Activated T-cell treated with anti-CD3 and anti-CD28 coated beads for 1 hour (primary cell): ENCODE results near the gene TTLL1.
"Not testable (repeated sequence)": the region's sequence is repeated elsewhere in the genome, so short reads cannot be mapped to it uniquely, and the experiment has no call there.

Source experiments
- DNase-seq: peaks from one replicate; pipeline ENCODE4 v3.0.0-alpha.2; 2020; ENCODE audit warnings: low read depth

Gene TTLL1

DNA sequence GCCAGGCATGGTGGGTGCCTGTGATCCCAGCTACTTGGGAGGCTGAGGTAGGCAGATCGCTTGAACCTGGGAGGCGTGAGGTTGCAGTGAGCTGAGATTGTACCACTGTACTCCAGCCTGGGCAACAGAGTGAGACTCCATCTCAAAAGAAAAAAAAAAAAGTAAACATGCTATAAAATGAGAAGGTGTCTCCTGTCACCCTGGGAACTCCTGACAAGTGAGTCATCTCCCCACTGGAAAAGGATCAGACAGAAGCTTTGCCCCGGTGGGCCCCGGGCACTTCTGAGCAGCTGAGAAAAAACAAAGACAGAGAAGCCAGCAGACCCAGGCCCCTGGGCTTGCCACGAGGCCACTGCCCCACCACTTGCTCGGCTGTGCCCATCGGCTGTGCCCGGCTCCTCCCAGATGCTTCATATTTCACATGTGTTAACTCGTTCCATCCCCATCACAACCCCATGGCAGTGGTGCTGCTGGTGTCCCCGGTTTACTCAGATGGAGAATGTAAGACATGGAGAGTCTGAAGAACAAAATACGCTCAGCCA lies 22.3 kb downstream of the TTLL1 start:
- no peak for DNase-seq

DNA sequence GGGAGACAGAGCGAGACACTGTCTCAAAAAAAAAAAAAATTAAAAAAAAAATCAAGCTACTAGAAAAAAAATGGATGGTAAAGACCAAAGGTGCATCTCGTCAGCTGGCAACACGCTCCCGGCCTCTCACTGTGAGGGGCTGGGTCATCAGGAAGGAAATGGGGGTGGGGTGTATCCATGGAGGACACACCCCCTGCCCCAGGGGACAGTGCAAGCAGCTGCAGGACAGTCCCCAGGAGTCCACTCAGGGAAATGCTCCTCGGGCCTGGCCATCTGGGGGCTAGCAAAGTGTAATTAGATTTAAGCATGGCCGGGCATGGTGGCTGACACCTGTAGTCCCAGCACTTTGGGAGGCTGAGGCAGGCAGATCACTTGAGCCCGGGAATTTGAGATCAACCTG lies 23.1 kb downstream of the TTLL1 start:
- no peak for DNase-seq

DNA sequence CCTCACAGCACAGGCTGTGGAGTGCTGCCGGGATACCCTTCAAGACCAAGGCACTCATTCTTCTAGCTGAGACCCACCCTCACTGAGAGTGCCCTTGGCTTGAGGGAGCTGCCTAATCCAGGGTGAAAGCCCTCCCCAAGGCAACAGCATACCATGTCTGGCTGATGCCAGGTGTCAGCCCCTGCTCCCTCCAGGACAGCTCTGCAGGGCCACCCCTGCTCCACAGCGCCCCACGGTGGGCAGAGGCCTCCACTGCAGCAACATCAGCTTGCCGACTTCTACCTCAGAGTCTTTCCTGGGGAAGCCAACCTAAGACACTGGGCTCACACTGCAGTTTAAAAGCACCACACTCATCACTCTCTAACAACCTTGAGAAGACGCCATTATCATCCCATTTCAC lies 29.0 kb downstream of the TTLL1 start:
- peak; percentile 6 for DNase-seq

DNA sequence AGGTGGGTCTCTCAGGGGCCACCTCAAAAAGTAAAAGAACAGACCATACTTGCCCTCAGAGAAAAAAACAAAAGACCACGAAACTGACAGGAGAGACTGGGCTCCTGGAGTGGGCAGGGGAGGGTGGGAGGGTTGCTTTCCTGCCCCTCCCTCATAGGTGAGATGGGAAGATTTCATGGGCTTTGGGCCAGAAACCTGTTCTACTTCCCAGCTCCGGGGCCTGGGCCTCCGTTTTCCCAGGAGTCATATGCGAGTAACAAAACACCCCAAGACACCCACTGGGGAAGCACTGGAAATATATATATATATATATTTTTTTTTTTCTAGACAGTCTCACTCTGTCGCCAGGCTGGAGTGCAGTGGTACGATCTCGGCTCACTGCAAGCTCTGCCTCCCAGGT lies 31.6 kb downstream of the TTLL1 start:
- no peak for DNase-seq

DNA sequence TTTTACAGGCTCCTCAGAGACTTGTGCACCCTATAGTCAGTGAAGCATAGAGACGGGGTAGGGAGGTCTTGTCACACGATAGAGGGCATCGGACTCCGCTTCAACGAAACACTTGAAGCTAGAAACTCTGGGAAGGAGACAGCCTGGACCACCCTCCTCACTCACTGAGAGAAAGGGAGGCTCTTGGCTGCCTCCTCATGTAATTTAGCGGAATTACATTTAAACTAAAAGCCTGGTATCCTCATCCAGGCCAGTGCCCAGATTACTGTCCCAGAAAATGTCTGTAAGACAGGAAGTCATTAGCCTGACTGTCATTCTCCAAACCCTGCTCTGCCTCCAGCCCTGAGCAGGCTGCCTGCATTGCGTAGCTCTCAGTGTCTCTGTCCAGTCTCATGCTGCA lies 36.0 kb downstream of the TTLL1 start:
- DNase-seq: no peak

DNA sequence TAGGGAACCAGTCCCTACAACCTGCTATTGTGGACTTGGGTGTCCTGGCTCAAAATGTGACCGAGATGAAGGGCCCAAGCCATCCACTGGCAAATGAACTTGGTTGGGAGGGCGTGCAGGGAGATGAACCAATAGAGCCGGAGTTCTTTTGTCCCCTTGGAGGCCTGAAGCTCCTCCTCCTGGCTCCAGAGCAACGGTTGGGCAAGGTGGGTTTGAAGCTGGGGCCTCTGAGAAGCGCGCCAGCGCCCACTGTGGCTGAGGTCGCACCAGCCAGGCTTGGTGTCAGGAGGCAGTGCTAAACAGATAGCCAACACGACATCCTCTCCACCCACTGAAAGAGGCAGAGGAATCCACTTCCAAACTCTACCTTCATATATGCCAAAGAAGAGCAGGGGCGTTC lies 38.2 kb downstream of the TTLL1 start:
- DNase-seq: no peak

DNA sequence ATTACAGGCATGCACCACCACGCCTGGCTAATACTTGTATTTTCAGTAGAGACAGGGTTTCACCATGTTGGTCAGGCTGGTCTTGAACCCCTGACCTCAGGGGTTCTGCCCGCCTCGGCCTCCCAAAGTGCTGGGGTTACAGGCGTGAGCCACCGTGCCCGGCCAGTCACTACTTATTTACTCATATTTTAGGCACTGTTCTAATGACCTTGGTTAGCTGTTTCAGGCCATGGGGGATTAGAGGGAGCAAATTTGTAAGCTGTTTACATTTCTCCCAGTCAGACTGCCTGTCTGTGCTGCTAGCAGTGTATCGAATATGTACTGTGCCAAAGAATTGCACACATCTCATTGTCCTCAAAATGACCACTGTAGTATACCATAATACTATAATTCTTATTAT lies 41.6 kb downstream of the TTLL1 start:
- DNase-seq: no peak

DNA sequence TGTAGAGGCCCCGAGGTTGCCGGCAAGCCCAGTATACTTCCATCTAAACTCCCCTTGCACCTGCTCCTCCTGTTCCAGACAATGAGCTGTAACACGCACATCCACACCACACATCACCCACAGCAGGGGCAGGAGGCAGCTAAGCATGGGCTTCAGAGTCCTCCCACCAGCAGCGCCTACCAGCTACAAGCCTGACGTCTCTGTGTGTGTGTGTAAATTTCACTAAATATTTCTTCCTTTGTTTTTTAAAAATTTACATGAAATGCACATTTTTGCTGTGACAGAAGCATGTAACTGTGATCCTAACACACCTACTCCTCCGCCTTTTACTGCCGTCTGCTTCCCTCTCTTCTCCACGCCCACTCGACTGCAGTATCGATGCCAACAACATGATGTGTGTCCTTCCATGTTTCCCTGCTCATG lies 44.9 kb downstream of the TTLL1 start:
- DNase-seq: no peak

DNA sequence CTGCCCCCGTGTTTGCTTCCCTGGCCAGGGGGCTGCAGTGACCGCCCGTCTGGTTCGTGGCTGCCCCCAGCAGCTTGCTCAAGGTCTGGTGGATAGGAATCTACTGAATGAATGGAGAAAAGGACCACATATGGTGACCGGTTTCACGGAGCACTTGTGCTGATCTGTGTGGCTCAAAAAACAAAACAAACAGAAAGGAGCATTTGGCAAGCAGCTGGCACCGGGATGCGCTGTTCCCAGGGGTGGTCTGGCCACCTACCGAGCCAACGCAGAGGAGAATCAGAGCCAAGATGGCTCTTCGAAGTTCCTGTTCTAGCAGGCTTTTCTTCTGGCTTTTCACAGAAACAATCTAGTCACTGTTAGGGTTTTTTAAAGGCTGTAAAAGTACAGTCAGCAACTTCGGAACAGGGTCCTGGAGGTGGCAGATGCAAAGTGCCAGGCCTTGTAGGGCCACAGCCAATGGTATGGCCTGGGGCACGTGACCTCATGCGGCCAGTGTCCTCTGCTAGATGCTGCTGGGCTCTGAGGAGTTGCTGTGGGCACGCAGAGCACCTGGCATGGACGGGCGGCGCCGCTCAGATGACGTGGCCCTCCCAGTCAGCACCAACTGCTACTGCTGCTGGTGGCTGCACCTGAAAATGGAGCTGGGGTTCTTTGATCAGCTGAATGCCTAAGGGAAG lies 47.0 kb downstream of the TTLL1 start:
- DNase-seq: no peak

DNA sequence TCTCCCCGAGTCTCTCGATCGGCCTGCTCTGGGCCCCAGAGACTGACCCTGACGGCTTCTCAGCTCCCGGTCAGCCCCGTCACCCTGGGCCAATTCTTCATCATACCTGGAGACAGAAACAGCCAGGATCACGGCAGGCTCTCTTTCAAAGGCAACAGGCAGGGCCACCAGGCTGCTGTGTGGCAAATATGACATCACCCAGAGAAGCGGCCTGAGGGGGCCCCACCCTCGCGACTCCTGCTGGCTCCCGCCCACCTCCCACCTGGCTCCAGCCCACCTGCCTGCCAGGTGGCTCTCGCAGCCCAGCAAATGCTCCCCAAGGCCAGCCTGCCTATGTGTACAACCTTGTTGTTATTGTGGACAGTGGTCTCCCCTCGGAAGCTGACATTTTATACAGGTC lies 49.4 kb downstream of the TTLL1 start:
- DNase-seq: no peak

DNA sequence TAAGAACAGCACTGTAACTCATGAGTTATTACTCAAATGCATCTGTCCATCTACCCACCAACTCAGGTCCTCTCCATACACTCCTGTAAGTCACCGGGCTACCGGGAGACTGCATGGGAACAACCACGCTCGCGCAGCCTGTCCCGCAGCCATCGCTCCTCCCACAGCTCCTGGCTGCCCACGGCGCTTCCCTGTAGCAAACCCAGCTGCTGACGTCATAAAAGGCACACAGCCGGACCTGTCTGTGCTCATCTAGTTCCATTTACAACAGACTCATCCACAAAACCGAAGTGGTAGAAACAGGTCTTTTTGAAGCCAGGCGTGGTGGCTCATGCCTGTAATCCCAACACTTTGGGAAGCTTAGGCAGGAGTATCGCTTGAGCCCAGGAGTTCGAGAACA lies 50.9 kb downstream of the TTLL1 start:
- DNase-seq: no peak

DNA sequence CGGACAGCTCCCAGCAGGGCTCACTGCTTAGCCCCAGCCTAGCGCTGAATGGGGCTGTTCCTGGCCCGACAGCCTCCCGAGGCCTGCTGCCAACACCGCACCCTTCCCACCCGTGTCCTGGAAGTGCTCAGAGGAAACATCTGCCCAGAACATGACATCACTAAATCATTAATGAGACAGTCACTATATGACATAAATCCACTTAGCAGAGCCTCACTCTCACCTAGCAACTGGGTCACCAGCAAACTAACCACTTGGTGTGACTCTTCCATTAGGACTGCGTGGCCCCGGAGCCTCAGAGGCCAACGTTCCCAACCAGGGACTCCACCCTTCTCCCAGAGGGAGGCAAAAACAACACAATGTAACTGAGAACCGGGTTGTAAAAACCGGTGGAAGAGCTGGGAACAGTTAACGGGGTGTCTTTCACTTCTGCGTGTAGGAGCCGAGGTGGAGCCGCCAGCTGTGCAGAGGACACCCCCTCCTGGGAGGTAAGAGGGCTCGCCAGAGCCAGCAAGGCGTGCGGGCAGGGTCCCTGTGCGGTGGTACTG lies 52.8 kb downstream of the TTLL1 start:
- DNase-seq: no peak

DNA sequence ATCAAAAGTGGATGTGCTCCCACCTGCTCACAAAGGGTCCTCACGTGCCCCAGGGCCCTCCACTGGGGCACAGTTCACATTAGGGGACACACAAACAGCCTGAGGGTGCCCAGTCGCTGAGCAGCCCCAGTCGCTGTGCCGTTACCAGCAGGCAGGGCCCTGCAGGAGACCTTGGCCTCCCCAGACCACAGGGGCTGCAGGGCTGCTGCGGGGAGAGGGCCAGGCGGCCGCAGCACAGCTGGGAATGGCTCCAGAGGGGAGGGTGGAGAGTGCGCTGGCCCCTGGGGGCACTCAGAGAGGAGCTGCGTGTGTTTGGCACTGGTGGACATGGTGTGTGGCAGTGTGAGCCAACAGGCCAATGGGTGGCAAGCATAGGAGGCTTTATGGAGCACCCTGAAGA lies 53.9 kb downstream of the TTLL1 start:
- DNase-seq: no peak

DNA sequence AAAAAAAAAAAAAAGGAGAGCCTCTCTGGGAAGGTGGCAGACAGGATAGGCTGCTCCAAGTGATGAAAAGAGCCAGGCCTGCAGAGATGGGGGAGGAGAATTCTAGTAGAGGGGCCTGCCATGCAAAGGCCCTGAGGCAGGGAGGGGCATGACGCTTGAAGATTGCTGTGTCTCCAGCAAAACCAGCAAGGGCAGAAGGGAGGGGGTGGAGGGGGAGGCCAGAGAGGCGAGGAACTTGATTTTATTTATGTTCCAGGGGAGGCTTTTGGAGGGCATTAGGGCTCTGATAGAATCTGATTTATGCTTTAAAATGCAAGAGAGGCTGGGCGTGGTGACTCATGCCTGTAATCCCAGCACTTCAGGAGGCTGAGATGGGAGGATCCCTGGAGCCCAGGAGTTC lies 57.6 kb downstream of the TTLL1 start:
- DNase-seq: no peak

DNA sequence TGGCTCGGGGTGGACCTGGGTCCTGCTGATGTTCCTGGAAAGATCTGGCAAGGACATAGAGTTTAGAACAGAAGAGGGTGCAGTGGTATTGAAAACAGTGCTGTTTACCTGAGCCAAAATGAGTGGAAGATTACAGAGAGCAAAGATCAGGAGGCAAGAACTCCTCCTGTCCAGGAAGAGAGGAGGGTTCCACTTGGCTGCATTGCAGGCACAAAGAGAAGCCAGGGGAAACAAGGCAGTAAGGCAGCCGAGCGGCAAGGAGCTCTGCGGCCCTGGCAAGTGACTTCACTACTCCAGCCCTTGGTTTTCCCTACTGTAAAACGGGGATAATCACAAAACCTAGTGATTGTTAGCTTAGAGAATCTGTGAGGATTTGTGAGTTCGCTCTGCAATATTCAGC lies 70.6 kb downstream of the TTLL1 start:
- no peak for DNase-seq

DNA sequence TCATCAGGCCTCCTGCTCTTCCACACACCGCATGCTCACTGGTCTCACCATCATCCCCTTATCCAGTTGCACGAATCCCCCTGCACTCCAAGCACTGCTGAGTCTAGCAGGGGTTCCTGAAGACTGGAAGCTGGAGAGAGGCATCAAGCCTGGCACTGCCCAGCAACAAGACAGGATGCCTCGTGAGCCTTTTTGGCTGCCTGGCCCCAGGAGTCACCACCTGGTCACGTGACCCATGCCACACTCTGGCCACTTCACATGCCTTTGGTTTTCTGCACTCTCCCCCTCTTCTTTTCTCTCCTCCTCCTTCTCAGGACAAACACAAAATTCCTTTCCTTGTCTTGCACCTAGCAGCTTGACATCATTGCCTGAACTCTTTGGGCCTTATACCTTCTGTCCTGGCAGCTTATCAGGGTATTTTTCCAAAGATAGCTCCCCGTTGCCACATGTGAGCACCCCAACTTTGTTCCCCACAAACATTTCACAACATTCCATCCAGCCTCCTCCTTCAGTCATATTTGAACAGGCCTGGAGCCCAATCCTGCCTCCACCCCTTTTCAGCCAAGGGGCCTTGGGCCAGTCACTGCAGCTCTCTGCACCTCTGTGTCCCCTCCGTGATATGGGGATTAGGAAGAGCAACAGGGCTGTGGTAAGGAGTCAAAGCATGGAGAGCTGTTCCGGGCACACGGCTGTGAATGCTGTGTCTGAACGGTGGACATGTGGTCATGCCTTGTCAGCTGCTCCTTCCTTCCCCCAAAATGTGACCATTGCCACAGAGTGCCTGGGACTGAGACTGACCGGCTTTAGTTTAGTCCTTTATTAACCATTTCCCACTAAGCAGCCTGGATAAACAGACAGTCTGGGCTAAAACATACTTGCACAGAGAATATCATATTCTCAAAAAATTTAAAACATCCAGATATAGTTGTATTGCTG lies 71.4 kb downstream of the TTLL1 start:
- DNase-seq: no peak

DNA sequence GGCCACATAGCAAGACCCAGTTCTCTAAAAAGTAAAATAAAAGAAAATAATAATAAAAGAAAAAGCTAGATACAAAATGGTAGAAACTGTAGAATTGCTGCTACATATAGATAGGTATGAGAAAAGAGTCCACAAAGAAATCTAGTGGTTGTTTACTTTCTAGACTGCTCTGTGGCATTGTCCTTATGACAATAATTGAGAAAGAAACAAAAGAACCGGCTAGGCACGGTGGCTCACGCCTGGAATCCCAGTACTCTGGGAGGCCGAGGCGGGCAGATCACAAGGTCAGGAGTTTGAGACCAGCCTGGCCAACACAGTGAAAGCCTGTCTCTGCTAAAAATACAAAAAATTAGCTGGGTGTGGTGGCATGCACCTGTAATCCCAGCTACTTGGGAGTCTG lies 73.0 kb downstream of the TTLL1 start:
- DNase-seq: not testable (repeated sequence)

DNA sequence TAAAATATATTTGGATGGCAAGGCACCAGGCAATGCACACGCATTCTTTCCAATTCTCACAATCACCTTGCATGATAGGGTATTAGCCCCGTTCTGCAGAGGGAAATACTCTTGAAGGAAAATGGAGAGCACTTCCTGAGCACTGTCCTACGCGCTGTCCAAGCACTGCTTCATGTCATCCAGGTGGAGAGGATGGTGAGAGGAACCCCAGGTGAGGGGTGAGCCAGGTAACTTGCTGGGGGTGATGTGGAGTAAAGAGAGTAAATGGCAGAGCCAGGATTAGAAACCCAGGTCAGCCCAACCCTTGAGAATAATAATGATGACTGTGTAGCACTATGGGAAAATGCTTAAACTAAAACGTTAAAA lies 73.5 kb downstream of the TTLL1 start:
- no peak for DNase-seq

DNA sequence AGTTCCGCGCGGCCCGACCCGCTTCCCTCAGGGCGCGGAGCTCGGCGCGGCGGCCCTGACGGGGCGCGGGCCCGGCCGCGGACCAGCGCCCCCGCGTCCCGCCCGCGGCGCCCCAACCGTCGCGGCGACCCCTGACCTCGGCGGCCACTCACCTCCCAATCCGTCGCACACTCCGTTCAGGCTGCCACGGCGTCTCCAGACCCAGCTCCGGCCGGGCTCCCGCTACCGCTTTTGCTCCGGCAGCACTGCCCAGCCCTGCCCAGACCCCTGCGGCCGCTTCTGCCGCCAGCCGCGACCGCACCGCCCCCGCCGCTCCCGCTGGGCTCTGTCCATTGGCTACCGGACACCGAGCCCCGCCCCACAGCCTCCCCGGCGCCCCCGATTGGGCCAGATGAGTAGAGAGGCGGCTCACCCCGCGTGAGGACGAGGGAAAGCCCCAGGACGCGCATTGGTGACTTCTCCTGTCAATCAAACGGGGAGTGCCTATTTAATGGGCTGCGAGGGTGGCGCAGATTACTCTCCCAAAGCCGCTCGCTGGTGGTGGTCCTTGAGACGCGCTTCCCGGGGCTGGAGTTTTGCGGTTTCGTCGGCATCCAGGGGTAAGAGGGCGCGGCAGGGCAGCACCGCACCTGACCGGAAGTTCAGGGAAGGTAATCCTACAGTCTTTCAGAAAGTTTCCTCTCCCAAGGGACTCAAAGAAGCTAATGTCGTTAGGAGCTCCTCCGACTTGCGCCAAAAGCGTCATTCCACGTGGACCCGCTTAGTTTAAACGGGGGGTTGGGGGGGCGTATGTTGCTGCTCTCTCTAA lies 74.1 kb downstream of the TTLL1 start, which contains the start of gene PACSIN2:
Gene PACSIN2, minus strand, starts transcription at position 281 of the 808 bp plus-strand sequence. CDS start 103,069 bp downstream, outside the sequence.
- peak; percentile 98 for DNase-seq

DNA sequence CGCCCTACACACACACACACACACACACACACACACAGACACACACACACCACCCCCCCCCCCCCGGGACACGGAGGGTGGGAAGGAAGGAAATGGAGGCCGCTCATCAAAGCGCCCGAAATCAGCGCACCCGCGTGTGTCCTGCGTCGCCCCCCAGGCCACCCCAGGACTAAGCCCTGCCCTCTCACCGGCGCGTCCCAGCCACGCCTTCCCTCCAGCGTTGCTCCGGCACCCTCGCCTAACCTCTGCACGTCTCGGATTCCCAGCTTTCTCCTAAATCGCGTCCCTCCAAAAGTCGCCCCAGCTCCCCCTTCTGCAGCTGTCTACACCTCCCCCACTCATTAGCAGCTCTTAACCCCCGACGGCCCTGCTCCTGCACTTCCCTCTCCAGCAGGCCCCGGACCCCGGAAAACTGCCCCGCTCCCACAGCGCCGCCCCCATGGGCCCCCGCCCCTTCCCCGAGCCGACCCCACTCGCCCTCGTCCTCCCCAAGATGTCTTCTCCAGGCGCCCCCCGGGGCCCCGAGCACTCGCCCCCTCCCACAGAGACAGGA lies 74.8 kb downstream of the TTLL1 start:
- peak; percentile 20 for DNase-seq
